Esophagus mucosa (tissue), 1 donor: Measurements from ENCODE around the gene GPR160. TPM values are rescaled to one million over a fixed set of nuclear protein-coding genes. Genes with fewer than 3 reads are reported as not detected.
A peak's percentile ranks its signal among the peaks of the same experiment; 100 is the strongest.

Experiments
- ATAC-seq: fragments of 200-7000 bp; cut with Tn5 transposase; one replicate; pipeline ENCODE4 v1.9.1; 2020
- total RNA-seq: library from RNA; stranded (reverse); gene quantifications from one replicate; pipeline ENCODE4 v1.2.4, GENCODE V29; 2023
- donor health status: DM: yes; HTN: yes; CAD: no.

GPR160 gene
- total RNA-seq, 1 donor from 2014 or later: 1.4 TPM

GRCh38 chr3:170128259-170128976 is 90.6 kb downstream of the GPR160 start:
- no peak for ATAC-seq

GRCh38 chr3:170128977-170129431 is 91.2 kb downstream of the GPR160 start:
- ATAC-seq: peak; percentile 67

- no peak for ATAC-seq
Measured at GRCh38 chr3:170130532-170130931, 92.7 kb downstream of the GPR160 start.

- no peak for ATAC-seq
Measured at GRCh38 chr3:170132335-170132734, 94.5 kb downstream of the GPR160 start.

Other genes starting within 250 kb of the GPR160 start
- not detected for gene LRRIQ4, start 225.1 kb upstream of the GPR160 start, total RNA-seq
- 0.24 TPM for gene LRRC34, start 225.1 kb upstream of the GPR160 start, total RNA-seq
- gene LRRC31, start 168.1 kb upstream of the GPR160 start, total RNA-seq: not detected
- gene SAMD7, start 126.4 kb upstream of the GPR160 start, total RNA-seq: not detected
- 37.0 TPM for gene SEC62, start 71.2 kb upstream of the GPR160 start, total RNA-seq
- 26.7 TPM for gene PHC3, start 143.7 kb downstream of the GPR160 start, total RNA-seq
- 28.5 TPM for gene PRKCI, start 184.4 kb downstream of the GPR160 start, total RNA-seq